ENCODE data around the gene DIAPH2. TPM values are rescaled to one million over a fixed set of nuclear protein-coding genes. Genes with fewer than 3 reads are reported as not detected.

Gene DIAPH2
- total RNA-seq, 1 donor from 2014 or later, result 3.8 TPM

DNA sequence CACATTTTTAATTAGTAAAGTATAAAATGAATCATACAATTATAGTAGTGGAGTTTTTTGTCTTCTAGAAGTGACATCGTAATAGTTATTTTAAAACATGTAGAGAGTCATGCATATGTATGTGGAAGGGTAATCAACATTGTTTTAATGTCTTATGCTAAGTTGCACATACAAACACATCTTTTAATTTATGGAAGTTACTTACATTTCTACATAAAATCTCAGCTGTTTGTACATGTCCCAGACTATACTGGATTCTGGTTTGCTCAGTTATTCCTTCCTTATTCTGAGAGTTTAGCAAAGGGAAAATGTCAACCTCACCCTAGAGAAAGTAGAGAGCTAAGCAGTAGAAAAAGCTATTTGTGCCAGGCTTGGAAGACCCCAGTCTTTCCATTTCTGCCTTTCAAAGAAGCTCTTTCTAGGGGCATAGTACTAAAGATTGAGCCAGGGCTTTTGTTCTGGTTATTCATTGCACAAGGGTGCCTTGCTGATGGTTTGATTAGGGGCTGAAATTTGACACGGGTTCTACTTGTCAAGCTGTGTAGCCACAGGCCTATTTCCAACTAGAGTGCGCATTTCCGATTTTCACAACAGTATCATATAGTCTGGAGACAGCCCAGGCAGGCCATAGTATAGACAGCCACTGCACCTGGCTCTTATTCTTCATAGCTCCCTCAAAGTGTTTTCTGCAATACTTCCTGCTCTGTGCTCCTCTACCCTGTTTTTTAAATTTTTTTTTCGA is 305.4 kb downstream of the DIAPH2 start:
- no peak for DNase-seq
- Mint-ChIP-seq H3K4me1 (ENCODE audit: low read depth, unreplicated experiment) (no peaks in the 10 kb centered on the region), H3K27me3 (ENCODE audit: unreplicated experiment) (no peaks in the 10 kb centered on the region), H3K27ac (ENCODE audit: unreplicated experiment) (no peak overlapping the region), H3K9me3 (ENCODE audit: unreplicated experiment) (no peaks in the 10 kb centered on the region), H3K4me3 (ENCODE audit: unreplicated experiment) (no peak overlapping the region), H3K36me3 (ENCODE audit: unreplicated experiment) (no peaks in the 10 kb centered on the region)
- TF ChIP-seq, protein P1, sequence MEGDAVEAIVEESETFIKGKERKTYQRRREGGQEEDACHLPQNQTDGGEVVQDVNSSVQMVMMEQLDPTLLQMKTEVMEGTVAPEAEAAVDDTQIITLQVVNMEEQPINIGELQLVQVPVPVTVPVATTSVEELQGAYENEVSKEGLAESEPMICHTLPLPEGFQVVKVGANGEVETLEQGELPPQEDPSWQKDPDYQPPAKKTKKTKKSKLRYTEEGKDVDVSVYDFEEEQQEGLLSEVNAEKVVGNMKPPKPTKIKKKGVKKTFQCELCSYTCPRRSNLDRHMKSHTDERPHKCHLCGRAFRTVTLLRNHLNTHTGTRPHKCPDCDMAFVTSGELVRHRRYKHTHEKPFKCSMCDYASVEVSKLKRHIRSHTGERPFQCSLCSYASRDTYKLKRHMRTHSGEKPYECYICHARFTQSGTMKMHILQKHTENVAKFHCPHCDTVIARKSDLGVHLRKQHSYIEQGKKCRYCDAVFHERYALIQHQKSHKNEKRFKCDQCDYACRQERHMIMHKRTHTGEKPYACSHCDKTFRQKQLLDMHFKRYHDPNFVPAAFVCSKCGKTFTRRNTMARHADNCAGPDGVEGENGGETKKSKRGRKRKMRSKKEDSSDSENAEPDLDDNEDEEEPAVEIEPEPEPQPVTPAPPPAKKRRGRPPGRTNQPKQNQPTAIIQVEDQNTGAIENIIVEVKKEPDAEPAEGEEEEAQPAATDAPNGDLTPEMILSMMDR (IDR thresholded peaks at IDR 0.05; ENCODE audit: partially characterized antibody, unreplicated experiment), result no peak

- Mint-ChIP-seq H3K4me3 (ENCODE audit: unreplicated experiment) (no peak overlapping the region), H3K36me3 (ENCODE audit: unreplicated experiment) (no peaks in the 10 kb centered on the region), H3K9me3 (ENCODE audit: unreplicated experiment) (no peaks in the 10 kb centered on the region), H3K27ac (ENCODE audit: unreplicated experiment) (no peak overlapping the region), H3K4me1 (ENCODE audit: low read depth, unreplicated experiment) (no peaks in the 10 kb centered on the region), H3K27me3 (ENCODE audit: unreplicated experiment) (no peaks in the 10 kb centered on the region)
- DNase-seq, result no peak
- TF ChIP-seq, protein P1 (IDR thresholded peaks at IDR 0.05; ENCODE audit: partially characterized antibody, unreplicated experiment), result no peak
Observed at GRCh38 chrX:96994093-96994492, 309.5 kb downstream of the DIAPH2 start.

DNA sequence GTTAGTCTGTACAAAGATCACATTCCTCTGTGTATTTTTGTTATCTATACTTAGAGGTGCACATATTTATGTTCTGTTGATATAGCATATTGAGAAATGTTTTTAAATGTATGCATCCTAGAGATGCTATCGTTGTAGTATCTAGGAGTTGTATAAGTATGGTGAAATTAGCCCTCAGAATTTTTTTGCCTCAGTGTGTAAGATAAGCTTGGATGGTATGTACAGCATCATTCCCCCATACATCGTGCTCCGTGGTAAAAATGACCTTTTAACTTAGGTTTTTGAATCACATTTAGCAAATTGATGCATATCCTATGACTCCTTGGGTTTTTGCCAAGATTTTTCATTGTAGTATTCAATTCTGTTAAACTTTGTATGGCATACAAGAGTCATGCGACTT is 312.6 kb downstream of the DIAPH2 start:
- H3K27me3 Mint-ChIP-seq (ENCODE audit: unreplicated experiment), result no peaks in the 10 kb centered on the region
- TF ChIP-seq, protein P1 (IDR thresholded peaks at IDR 0.05; ENCODE audit: partially characterized antibody, unreplicated experiment), result no peak
- no peak overlapping the region for H3K4me3 Mint-ChIP-seq (ENCODE audit: unreplicated experiment)
- no peaks in the 10 kb centered on the region for H3K4me1 Mint-ChIP-seq (ENCODE audit: low read depth, unreplicated experiment)
- no peak for DNase-seq
- H3K36me3 Mint-ChIP-seq (ENCODE audit: unreplicated experiment), result no peaks in the 10 kb centered on the region
- H3K27ac Mint-ChIP-seq (ENCODE audit: unreplicated experiment), result no peak overlapping the region
- H3K9me3 Mint-ChIP-seq (ENCODE audit: unreplicated experiment), result no peaks in the 10 kb centered on the region

- H3K27ac Mint-ChIP-seq (ENCODE audit: unreplicated experiment), result no peak overlapping the region
- no peaks in the 10 kb centered on the region for H3K9me3 Mint-ChIP-seq (ENCODE audit: unreplicated experiment)
- no peak overlapping the region for H3K4me3 Mint-ChIP-seq (ENCODE audit: unreplicated experiment)
- H3K36me3 Mint-ChIP-seq (ENCODE audit: unreplicated experiment), result no peaks in the 10 kb centered on the region
- no peaks in the 10 kb centered on the region for H3K27me3 Mint-ChIP-seq (ENCODE audit: unreplicated experiment)
- DNase-seq, result no peak
- TF ChIP-seq, protein P1 (IDR thresholded peaks at IDR 0.05; ENCODE audit: partially characterized antibody, unreplicated experiment), result no peak
- no peaks in the 10 kb centered on the region for H3K4me1 Mint-ChIP-seq (ENCODE audit: low read depth, unreplicated experiment)
Observed at GRCh38 chrX:97000682-97001368, 316.2 kb downstream of the DIAPH2 start.

GRCh38 chrX:97006167-97006566 is 321.5 kb downstream of the DIAPH2 start:
- no peaks in the 10 kb centered on the region for H3K36me3 Mint-ChIP-seq (ENCODE audit: unreplicated experiment)
- H3K4me1 Mint-ChIP-seq (ENCODE audit: low read depth, unreplicated experiment), result no peaks in the 10 kb centered on the region
- peaks cover 1% of the 10 kb centered on the region for H3K9me3 Mint-ChIP-seq (ENCODE audit: unreplicated experiment)
- no peak overlapping the region for H3K4me3 Mint-ChIP-seq (ENCODE audit: unreplicated experiment)
- TF ChIP-seq, protein P1 (IDR thresholded peaks at IDR 0.05; ENCODE audit: partially characterized antibody, unreplicated experiment), result no peak
- no peaks in the 10 kb centered on the region for H3K27me3 Mint-ChIP-seq (ENCODE audit: unreplicated experiment)
- no peak for DNase-seq
- no peak overlapping the region for H3K27ac Mint-ChIP-seq (ENCODE audit: unreplicated experiment)

All from glutamatergic neuron (in vitro differentiated cells).